GM12878 (cell line): ENCODE data around the gene HEXIM1. TPM values are rescaled to one million over a fixed set of nuclear protein-coding genes. Genes with fewer than 3 reads are reported as not detected.

Source experiments
- ATAC-seq: fragments of 200-7000 bp; cut with Tn5 transposase; 3 replicates; pipeline ENCODE4 v1.9.1; 2020; ENCODE audit warnings: mild to moderate bottlenecking, moderate library complexity
- BruUV-seq: library from RNA; stranded (reverse); fragments of 400-500 nt; replicated peaks from 2 replicates; lab custom pipeline; 2021; lab: Mats Ljungman, UMichigan
- CTCF ChIA-PET: fragments of 300-600 bp; sonication (Branson Sonifier 250); formaldehyde crosslinking; extraction: SDS; loops from one replicate; lab custom pipeline; 2021; ENCODE audit warnings: inconsistent platforms; lab: Yijun Ruan, JAX
- POLR2A ChIA-PET: fragments of 350-600 bp; formaldehyde crosslinking; extraction: SDS; loops from one replicate; lab custom pipeline; 2021; ENCODE audit warnings: inconsistent platforms; lab: Charles Lee
- RAD21 ChIA-PET: fragments of 300-600 bp; sonication (Branson Sonifier 250); formaldehyde crosslinking; loops from one replicate; lab custom pipeline; 2023; ENCODE audit warnings: antibody characterized with exemption; ENCODE audit not compliant: unreplicated experiment; lab: Charles Lee
- SMC1A ChIA-PET: fragments of 300-600 bp; sonication (Branson Sonifier 250); formaldehyde crosslinking; loops from one replicate; lab custom pipeline; 2023; ENCODE audit not compliant: unreplicated experiment, uncharacterized antibody; lab: Charles Lee
- DNase-seq: peaks from one replicate; pipeline ENCODE4 v3.0.0-alpha.2; 2011; ENCODE audit warnings: low read depth, low spot score
- FAIRE-seq: peaks from 3 replicates; lab custom pipeline; 2011; peaks lifted over from hg19 to GRCh38; lab: Jason Lieb, UNC
- H2AFZ ChIP-seq: 2 replicates; pipeline ENCODE4 v1.6.0; 2011; ENCODE audit warnings: low read depth, low read length, control low read depth; ENCODE audit not compliant: control insufficient read depth
- H3K27ac ChIP-seq: 2 replicates; pipeline ENCODE4 v1.5.1; 2011; ENCODE audit warnings: control low read depth; ENCODE audit not compliant: control insufficient read depth, insufficient read depth
- H3K27me3 ChIP-seq, 2 experiments: replicated peaks in 1 of 2; 2 replicates each; pipeline versions ENCODE4 v1.6.0 to v1.6.1; 2011; ENCODE audit warnings: low read length in 1 of 2; ENCODE audit not compliant: control insufficient read depth in 2 of 2, insufficient read depth in 2 of 2
- H3K36me3 ChIP-seq, 2 experiments: 2 replicates each; pipeline ENCODE4 v1.5.1; 2011; ENCODE audit warnings: low read length in 1 of 2; ENCODE audit not compliant: control insufficient read depth in 2 of 2, insufficient read depth in 2 of 2
- H3K4me1 ChIP-seq: 2 replicates; pipeline ENCODE4 v1.6.1; 2011; ENCODE audit warnings: mild to moderate bottlenecking, low read length, moderate library complexity, mixed read lengths; ENCODE audit not compliant: control insufficient read depth, insufficient read depth
- H3K4me2 ChIP-seq: 2 replicates; pipeline ENCODE4 v1.6.0; 2011; ENCODE audit warnings: control low read depth; ENCODE audit not compliant: control insufficient read depth, insufficient read depth
- H3K4me3 ChIP-seq: fragments of 200-600 bp; sonication (generic); 2 replicates; pipeline ENCODE4 v1.5.1; 2016
- H3K79me2 ChIP-seq: 2 replicates; pipeline ENCODE4 v1.6.0; 2011; ENCODE audit warnings: low read length; ENCODE audit not compliant: control insufficient read depth, insufficient read depth
- H3K9ac ChIP-seq: 2 replicates; pipeline ENCODE4 v1.8.0; 2011; ENCODE audit warnings: low read length, control low read depth, mixed read lengths; ENCODE audit not compliant: control insufficient read depth, insufficient read depth
- H3K9me3 ChIP-seq: replicated peaks from 3 replicates; pipeline ENCODE4 v1.5.1; 2011; ENCODE audit warnings: mild to moderate bottlenecking, low read length; ENCODE audit not compliant: control insufficient read depth, insufficient read depth
- H4K20me1 ChIP-seq: 2 replicates; pipeline ENCODE4 v1.6.0; 2011; ENCODE audit not compliant: control insufficient read depth, insufficient read depth
- EED ChIP-seq: sonication (generic); IDR thresholded peaks from 2 replicates; pipeline ENCODE4 v1.6.1; 2016; ENCODE audit warnings: antibody characterized with exemption, low read depth
- EGR1 ChIP-seq, 2 experiments: IDR thresholded peaks; 1 replicate in 1 of 2; 2 replicates in 1 of 2; pipeline ENCODE4 v1.6.1; 2011 to 2012; ENCODE audit warnings: low read depth in 2 of 2, low read length in 2 of 2, borderline replicate concordance in 1 of 2, mild to moderate bottlenecking in 1 of 2, moderate library complexity in 1 of 2
- IKZF1 ChIP-seq: fragments of 450-650 bp; conservative IDR thresholded peaks from 2 replicates; pipeline ENCODE4 v1.6.1; 2017; ENCODE audit warnings: antibody characterized with exemption, mild to moderate bottlenecking
- IKZF2 ChIP-seq, 2 experiments: fragments of 450-650 bp; IDR thresholded peaks; 2 replicates each; pipeline ENCODE4 v1.6.1; 2017; ENCODE audit warnings: mild to moderate bottlenecking in 2 of 2, moderate library complexity in 2 of 2
- MEF2B ChIP-seq: fragments of 450-650 bp; IDR thresholded peaks from 2 replicates; pipeline ENCODE4 v1.6.1; 2018; ENCODE audit warnings: mild to moderate bottlenecking, moderate library complexity; ENCODE audit not compliant: partially characterized antibody, poor library complexity, severe bottlenecking
- MTA2 ChIP-seq: fragments of 450-650 bp; IDR thresholded peaks from 2 replicates; pipeline ENCODE4 v1.6.1; 2016; ENCODE audit warnings: low read depth, mild to moderate bottlenecking, moderate library complexity
- POLR2A ChIP-seq: IDR thresholded peaks from 2 replicates; pipeline ENCODE4 v1.6.1; 2011; ENCODE audit warnings: low read depth, mild to moderate bottlenecking, low read length
- POLR2AphosphoS5 ChIP-seq: IDR thresholded peaks from 2 replicates; pipeline ENCODE4 v1.6.1; 2011; ENCODE audit warnings: mild to moderate bottlenecking, low read length, inconsistent platforms
- ZZZ3 ChIP-seq: IDR thresholded peaks from 2 replicates; pipeline ENCODE4 v1.6.1; 2011; ENCODE audit warnings: low read depth; ENCODE audit not compliant: control insufficient read depth, insufficient read length
- WGBS: methylation state at CpG from one replicate; pipeline ENCODE4 v1.1.6; 2016; ENCODE audit warnings: low lambda C conversion rate; ENCODE audit not compliant: insufficient replicate concordance, insufficient coverage; ENCODE audit errors: missing lambda C conversion rate; 5-methylcytosine and 5-hydroxymethylcytosine counted together
- in situ Hi-C: fragments of 300-500 bp; cut with MboI; formaldehyde crosslinking; loops from 9 replicates; pipeline ENCODE4 v1.14.3; 2018; ENCODE audit warnings: mixed read lengths
- intact Hi-C: fragments of 100-400 bp; cut with micrococcal nuclease; formaldehyde crosslinking; loops from one replicate; pipeline ENCODE4 v1.14.2; 2022; ENCODE audit not compliant: unreplicated experiment
- polyA plus RNA-seq, 11 experiments: library from polyadenylated mRNA; depleted of rRNA in 4 of 11; unstranded in 6 of 11; stranded (reverse) in 5 of 11; fragments of >200 nt; fragmentation: Nextera tagmentation in 4 of 11; fragmentation: Illumina TruSeq in 1 of 11; extraction: Ambion mirVana in 4 of 11; extraction: Trizol in 1 of 11; gene quantifications; 1 replicate in 1 of 11; 2 replicates in 10 of 11; pipeline versions ENCODE4 v1.2.1 to v1.2.3, GENCODE V29; 2011 to 2016; ENCODE audit warnings: inconsistent platforms in 2 of 11, missing spikeins in 2 of 11, low read depth in 1 of 11
- total RNA-seq, 4 experiments: library from RNA; depleted of rRNA in 3 of 4; stranded (reverse); fragments of >200 nt in 3 of 4; fragmentation: Illumina TruSeq in 1 of 4; extraction: Trizol in 1 of 4; gene quantifications; 2 replicates each; pipeline versions ENCODE4 v1.2.1 to v1.2.3, GENCODE V29; 2013 to 2021
- TF ChIP-seq, protein P1 (sequence below): IDR thresholded peaks from 2 replicates; pipeline ENCODE4 v1.6.1; 2011; ENCODE audit warnings: mild to moderate bottlenecking, low read depth, low read length, moderate library complexity; ENCODE audit not compliant: insufficient replicate concordance
- TF ChIP-seq, protein P2 (sequence below): fragments of 450-650 bp; IDR thresholded peaks from 2 replicates; pipeline ENCODE4 v1.6.1; 2017; ENCODE audit warnings: borderline replicate concordance

HEXIM1 gene
- total and polyA plus RNA-seq, 10 of the 15 experiments (the other 5 are each of a cell fraction or from before 2014, with no cell fraction given) = 1.9 to 24.1 (median 9.0) TPM

- TF ChIP-seq ZZZ3 = no peak
- TF ChIP-seq POLR2AphosphoS5 = no peak
These were observed 5.1 kb upstream of the HEXIM1 start (continued) for GRCh38 chr17:45143094-45143670.

DNA sequence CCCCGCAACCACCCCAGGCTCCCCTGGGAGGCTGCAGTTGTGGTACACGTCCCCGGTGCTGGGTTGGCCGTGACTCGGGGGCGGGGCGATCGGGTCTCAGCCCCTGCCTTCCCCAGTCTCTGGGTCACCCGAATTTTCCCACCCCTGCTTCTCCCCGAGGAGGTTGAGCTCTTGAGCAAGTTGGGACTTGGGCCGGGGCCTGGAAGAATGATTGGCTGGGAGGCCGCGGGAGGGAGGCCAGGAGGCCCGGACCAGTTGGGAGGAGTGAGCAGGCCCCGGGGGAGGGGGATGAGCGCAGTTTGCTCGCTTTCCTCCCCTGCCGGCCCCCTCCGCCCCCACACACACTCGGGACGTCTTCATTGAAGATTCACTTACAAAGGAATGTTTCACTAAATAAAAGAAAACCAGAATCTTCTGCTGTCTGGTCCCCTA lies 4.5 kb upstream of the HEXIM1 start:
- no peaks in the 10 kb centered on the region for H3K36me3 ChIP-seq
- no peak for FAIRE-seq
- ChIA-PET POLR2A (interaction anchor here (0.5 to 1.6 kb wide), 5 partner anchors 10 to 62 kb away, joined by 3 to 6 read pairs (median 3); partner anchors contain the start of gene HEXIM2), CTCF (interaction anchor here (0.6 to 11.0 kb wide), 4 partner anchors 9 to 83 kb away, joined by 3 to 280 read pairs (median 4); partner anchors contain the start of gene ACBD4), SMC1A (interaction anchor here (1.2 kb wide), 1 partner anchor 8 kb away, joined by 10 read pairs; the partner anchor contains the start of gene ACBD4), RAD21 (interaction anchor here (0.7 to 1.7 kb wide), 2 partner anchors 8 to 17 kb away, joined by 3 to 10 read pairs; partner anchors contain the start of gene ACBD4)
- in situ Hi-C loops = no loop called here
- H4K20me1 ChIP-seq = no peaks in the 10 kb centered on the region
- DNase-seq = no peak
- H3K4me1 ChIP-seq = peaks cover 18% of the 10 kb centered on the region
- peak overlapping the region; percentile 87 for H3K4me2 ChIP-seq
- intact Hi-C loops = no loop called here
- H3K27ac ChIP-seq = peak overlapping the region; percentile 32; the same call in 1 of the 2 replicates
- H3K9ac ChIP-seq = peak overlapping the region; percentile 67
- H3K4me3 ChIP-seq = peak overlapping the region; percentile 67
- peaks cover 14% of the 10 kb centered on the region for H3K79me2 ChIP-seq
- TF ChIP-seq, protein P1, sequence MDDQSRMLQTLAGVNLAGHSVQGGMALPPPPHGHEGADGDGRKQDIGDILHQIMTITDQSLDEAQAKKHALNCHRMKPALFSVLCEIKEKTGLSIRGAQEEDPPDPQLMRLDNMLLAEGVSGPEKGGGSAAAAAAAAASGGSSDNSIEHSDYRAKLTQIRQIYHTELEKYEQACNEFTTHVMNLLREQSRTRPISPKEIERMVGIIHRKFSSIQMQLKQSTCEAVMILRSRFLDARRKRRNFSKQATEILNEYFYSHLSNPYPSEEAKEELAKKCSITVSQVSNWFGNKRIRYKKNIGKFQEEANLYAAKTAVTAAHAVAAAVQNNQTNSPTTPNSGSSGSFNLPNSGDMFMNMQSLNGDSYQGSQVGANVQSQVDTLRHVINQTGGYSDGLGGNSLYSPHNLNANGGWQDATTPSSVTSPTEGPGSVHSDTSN = no peak
- peak in 1 of 2 experiments; percentile 36; a peak in 1 of 4 replicates for TF ChIP-seq IKZF2 (IDR thresholded peaks at IDR 0.05)
- TF ChIP-seq, protein P2, sequence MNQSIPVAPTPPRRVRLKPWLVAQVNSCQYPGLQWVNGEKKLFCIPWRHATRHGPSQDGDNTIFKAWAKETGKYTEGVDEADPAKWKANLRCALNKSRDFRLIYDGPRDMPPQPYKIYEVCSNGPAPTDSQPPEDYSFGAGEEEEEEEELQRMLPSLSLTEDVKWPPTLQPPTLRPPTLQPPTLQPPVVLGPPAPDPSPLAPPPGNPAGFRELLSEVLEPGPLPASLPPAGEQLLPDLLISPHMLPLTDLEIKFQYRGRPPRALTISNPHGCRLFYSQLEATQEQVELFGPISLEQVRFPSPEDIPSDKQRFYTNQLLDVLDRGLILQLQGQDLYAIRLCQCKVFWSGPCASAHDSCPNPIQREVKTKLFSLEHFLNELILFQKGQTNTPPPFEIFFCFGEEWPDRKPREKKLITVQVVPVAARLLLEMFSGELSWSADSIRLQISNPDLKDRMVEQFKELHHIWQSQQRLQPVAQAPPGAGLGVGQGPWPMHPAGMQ = no peak
- peak; percentile 10; the same call in 1 of the 2 replicates for TF ChIP-seq IKZF1
- TF ChIP-seq EGR1 (IDR thresholded peaks at IDR 0.05; ENCODE audit: borderline replicate concordance in 1 of 2, low read depth in 2 of 2, low read length in 2 of 2) = peak in 1 of 2 experiments; percentile 80; a peak in 2 of 3 replicates
- TF ChIP-seq POLR2A = 0 out of 2 replicates have a peak, but pooled peaks have one; percentile 6
- peak; percentile 30; the same call in 1 of the 2 replicates for TF ChIP-seq EED
- peak; percentile 84 for TF ChIP-seq MEF2B
- 0 out of 2 replicates have a peak, but pooled peaks have one; percentile 14 for TF ChIP-seq MTA2
- H3K9me3 ChIP-seq = no peaks in the 10 kb centered on the region
- ATAC-seq = no peak
- 12% methylated on average over 21 of the region's 21 CpGs for WGBS
- no TSS peak for BruUV-seq
- H3K27me3 ChIP-seq = no peaks in the 10 kb centered on the region
- peak overlapping the region; percentile 66 for H2AFZ ChIP-seq
